Measurements from ENCODE around the gene LRRTM3.

DNA sequence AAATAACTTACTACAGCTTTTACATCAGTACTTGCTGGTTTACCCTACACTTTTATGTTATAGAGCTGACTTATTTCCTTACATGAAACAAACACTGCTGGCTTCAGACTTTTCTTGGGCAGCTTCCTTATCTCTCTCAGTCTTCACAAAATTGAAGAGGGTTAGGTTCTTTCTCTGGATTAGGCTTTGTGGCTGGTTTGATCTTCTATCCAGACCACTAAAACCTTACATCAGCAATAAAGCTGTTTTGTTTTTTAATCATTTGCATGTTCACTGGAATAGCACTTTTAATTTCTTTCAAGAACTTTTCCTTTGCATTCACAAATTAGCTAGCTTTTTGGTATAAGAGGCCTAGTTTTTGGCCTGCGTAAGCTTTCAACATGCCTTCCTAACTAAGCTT lies 218.7 kb downstream of the LRRTM3 start:
- TF ChIP-seq ZNF274 (IDR thresholded peaks at IDR 0.05; ENCODE audit: low read depth, low read length) (no peak), YY1 (IDR thresholded peaks at IDR 0.05; ENCODE audit: insufficient read depth, insufficient read length) (no peak), SUZ12 (IDR thresholded peaks at IDR 0.05; ENCODE audit: extremely low read depth, insufficient read depth, insufficient read length) (no peak)
